IPS-18a (cell line): ENCODE measurements around the gene CIP2A.
A peak's percentile ranks its signal among the peaks of the same experiment; 100 is the strongest.

Source experiments
- H3K27ac ChIP-seq: one replicate; pipeline ENCODE4 v1.5.1; 2013; ENCODE audit warnings: low read length
- H3K27me3 ChIP-seq: one replicate; pipeline ENCODE4 v1.6.1; 2013; ENCODE audit warnings: mild to moderate bottlenecking, low read length; ENCODE audit not compliant: control insufficient read depth, insufficient read depth
- H3K36me3 ChIP-seq: one replicate; pipeline ENCODE4 v1.6.1; 2013; ENCODE audit warnings: low read depth, low read length; ENCODE audit not compliant: control insufficient read depth
- H3K4me1 ChIP-seq: one replicate; pipeline ENCODE4 v1.6.1; 2013; ENCODE audit warnings: low read depth, low read length; ENCODE audit not compliant: control insufficient read depth
- H3K4me3 ChIP-seq: one replicate; pipeline ENCODE4 v1.5.1; 2013; ENCODE audit warnings: low read length
- H3K9ac ChIP-seq: one replicate; pipeline ENCODE4 v1.6.1; 2013; ENCODE audit warnings: mild to moderate bottlenecking, low read length, moderate library complexity
- H3K9me3 ChIP-seq: one replicate; pipeline ENCODE4 v1.6.1; 2013; ENCODE audit warnings: low read depth, low read length; ENCODE audit not compliant: control insufficient read depth

The CIP2A gene

DNA sequence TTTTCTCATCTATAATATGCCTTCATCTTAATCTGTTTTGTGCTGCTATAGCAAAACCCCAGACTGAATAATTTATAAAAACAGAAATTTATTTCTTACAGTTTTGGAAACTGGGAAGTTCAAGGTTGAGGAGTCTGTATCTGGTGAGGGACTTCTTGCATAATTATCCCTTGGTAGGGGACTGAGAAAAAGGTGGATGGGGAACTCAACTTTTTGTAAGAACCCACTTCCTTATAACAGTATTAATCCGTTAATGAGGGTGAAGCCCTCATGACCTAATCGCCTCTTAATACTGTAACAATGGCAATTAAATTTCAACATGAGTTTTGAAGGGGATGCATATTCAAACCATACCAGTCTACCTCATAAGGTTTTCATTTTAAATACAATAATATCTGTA lies 61.4 kb downstream of the CIP2A start:
- H3K9me3 ChIP-seq = no peaks in the 10 kb centered on the region
- H3K4me3 ChIP-seq = no peak overlapping the region
- H3K36me3 ChIP-seq = no peaks in the 10 kb centered on the region
- H3K27me3 ChIP-seq = no peaks in the 10 kb centered on the region
- H3K9ac ChIP-seq = no peak overlapping the region
- no peak overlapping the region for H3K27ac ChIP-seq
- H3K4me1 ChIP-seq = peaks cover 5% of the 10 kb centered on the region

DNA sequence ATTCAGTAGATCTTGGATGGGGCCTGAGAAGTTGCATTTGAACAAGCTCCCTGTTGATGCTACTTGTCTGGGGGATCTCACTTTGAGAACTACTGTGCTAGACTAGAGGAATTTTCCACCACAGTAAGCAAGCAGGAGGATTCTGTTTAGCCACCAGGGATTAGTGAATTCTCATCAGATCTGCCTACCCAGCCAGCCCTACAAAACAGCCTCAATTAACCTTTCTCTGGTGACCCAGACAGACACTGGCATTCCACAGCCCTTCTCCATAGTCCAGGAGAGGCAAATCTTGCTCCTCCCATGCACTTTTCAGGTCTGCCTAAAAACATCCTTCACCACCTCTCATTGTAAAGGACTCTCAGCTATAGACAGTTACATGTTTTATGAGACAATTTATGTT lies 62.1 kb downstream of the CIP2A start:
- Histone ChIP-seq H3K4me3 (no peak overlapping the region), H3K27ac (no peak overlapping the region)

DNA sequence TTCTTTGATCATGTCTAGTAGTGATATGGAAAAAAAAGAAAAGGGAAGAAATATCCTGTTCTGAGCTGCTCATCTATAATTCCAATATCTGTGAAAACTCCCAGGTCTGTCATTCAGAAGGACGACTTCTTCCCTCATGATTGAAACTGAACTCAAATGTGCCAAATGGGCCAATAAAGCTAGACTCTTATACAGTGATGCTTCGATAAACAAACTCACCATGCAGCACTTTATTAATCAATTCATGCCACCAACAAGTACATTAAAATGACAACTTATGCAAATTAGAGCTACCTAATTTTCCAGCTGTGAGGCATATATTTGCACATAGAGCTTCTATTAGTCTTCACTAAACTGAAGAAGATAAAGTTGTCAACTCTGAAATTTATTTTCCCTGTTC lies 63.3 kb downstream of the CIP2A start:
- H3K36me3 ChIP-seq = no peaks in the 10 kb centered on the region
- H3K9ac ChIP-seq = no peak overlapping the region
- H3K4me1 ChIP-seq = peaks cover 5% of the 10 kb centered on the region
- no peaks in the 10 kb centered on the region for H3K9me3 ChIP-seq
- H3K27me3 ChIP-seq = no peaks in the 10 kb centered on the region
- no peak overlapping the region for H3K4me3 ChIP-seq
- no peak overlapping the region for H3K27ac ChIP-seq

More for the DNA sequence above, 62.1 kb downstream of the CIP2A start:
- Histone ChIP-seq H3K4me1 (peaks cover 5% of the 10 kb centered on the region), H3K9ac (no peak overlapping the region), H3K9me3 (no peaks in the 10 kb centered on the region), H3K36me3 (no peaks in the 10 kb centered on the region), H3K27me3 (no peaks in the 10 kb centered on the region)

- Histone ChIP-seq H3K27me3 (no peaks in the 10 kb centered on the region), H3K4me3 (no peak overlapping the region), H3K4me1 (peaks cover 5% of the 10 kb centered on the region), H3K27ac (no peak overlapping the region), H3K36me3 (no peaks in the 10 kb centered on the region), H3K9me3 (no peaks in the 10 kb centered on the region), H3K9ac (no peak overlapping the region)
Observed at GRCh38 chr3:108525256-108525655, 64.0 kb downstream of the CIP2A start.

GRCh38 chr3:108524537-108524936 lies 64.7 kb downstream of the CIP2A start:
- H3K9ac ChIP-seq = peak overlapping the region; percentile 16
- H3K36me3 ChIP-seq = no peaks in the 10 kb centered on the region
- H3K27me3 ChIP-seq = no peaks in the 10 kb centered on the region
- no peak overlapping the region for H3K4me3 ChIP-seq
- H3K27ac ChIP-seq = no peak overlapping the region
- no peaks in the 10 kb centered on the region for H3K9me3 ChIP-seq
- H3K4me1 ChIP-seq = peaks cover 5% of the 10 kb centered on the region

GRCh38 chr3:108518895-108519294 lies 70.3 kb downstream of the CIP2A start:
- Histone ChIP-seq H3K27me3 (no peaks in the 10 kb centered on the region), H3K4me3 (no peak overlapping the region), H3K27ac (no peak overlapping the region), H3K36me3 (no peaks in the 10 kb centered on the region), H3K9me3 (no peaks in the 10 kb centered on the region), H3K4me1 (no peaks in the 10 kb centered on the region), H3K9ac (no peak overlapping the region)

DNA sequence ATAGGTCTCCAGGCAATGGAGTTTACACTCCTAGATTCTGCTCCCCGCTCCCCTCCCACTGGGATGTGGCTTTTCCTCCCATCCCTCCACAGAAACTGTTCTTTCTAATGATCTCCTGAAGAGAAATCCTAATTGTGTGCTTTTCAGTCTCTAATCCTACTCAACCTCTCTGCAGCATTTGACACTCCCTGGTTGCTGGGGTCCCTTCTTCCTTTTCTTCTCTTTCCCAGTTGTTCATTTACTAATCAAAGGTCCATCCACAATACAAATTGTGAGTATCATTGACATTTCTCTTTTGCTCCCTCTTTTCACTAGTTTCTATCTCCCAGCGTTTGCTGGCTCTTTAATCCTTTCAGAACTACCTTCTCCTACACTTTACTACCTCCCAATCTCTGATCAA lies 72.4 kb downstream of the CIP2A start:
- H3K9ac ChIP-seq = no peak overlapping the region
- no peaks in the 10 kb centered on the region for H3K4me1 ChIP-seq
- no peaks in the 10 kb centered on the region for H3K36me3 ChIP-seq
- no peak overlapping the region for H3K4me3 ChIP-seq
- no peaks in the 10 kb centered on the region for H3K27me3 ChIP-seq
- no peaks in the 10 kb centered on the region for H3K9me3 ChIP-seq
- no peak overlapping the region for H3K27ac ChIP-seq

GRCh38 chr3:108513961-108514360 lies 75.3 kb downstream of the CIP2A start:
- no peaks in the 10 kb centered on the region for H3K9me3 ChIP-seq
- no peaks in the 10 kb centered on the region for H3K27me3 ChIP-seq
- H3K4me1 ChIP-seq = no peaks in the 10 kb centered on the region
- H3K4me3 ChIP-seq = no peak overlapping the region
- no peaks in the 10 kb centered on the region for H3K36me3 ChIP-seq
- H3K27ac ChIP-seq = no peak overlapping the region
- no peak overlapping the region for H3K9ac ChIP-seq

GRCh38 chr3:108512671-108513070 lies 76.6 kb downstream of the CIP2A start:
- Histone ChIP-seq H3K4me3 (no peak overlapping the region), H3K27me3 (no peaks in the 10 kb centered on the region)

GRCh38 chr3:108511490-108511889 lies 77.7 kb downstream of the CIP2A start:
- Histone ChIP-seq H3K27me3 (no peaks in the 10 kb centered on the region), H3K4me3 (no peak overlapping the region), H3K9me3 (no peaks in the 10 kb centered on the region), H3K27ac (no peak overlapping the region), H3K36me3 (no peaks in the 10 kb centered on the region), H3K4me1 (no peaks in the 10 kb centered on the region), H3K9ac (no peak overlapping the region)

More at GRCh38 chr3:108512671-108513070, 76.6 kb downstream of the CIP2A start:
- Histone ChIP-seq H3K4me1 (no peaks in the 10 kb centered on the region), H3K9ac (no peak overlapping the region), H3K27ac (no peak overlapping the region), H3K36me3 (no peaks in the 10 kb centered on the region), H3K9me3 (no peaks in the 10 kb centered on the region)

- no peaks in the 10 kb centered on the region for H3K4me1 ChIP-seq
- H3K36me3 ChIP-seq = no peaks in the 10 kb centered on the region
- no peak overlapping the region for H3K9ac ChIP-seq
- no peak overlapping the region for H3K27ac ChIP-seq
- H3K4me3 ChIP-seq = no peak overlapping the region
- H3K9me3 ChIP-seq = no peaks in the 10 kb centered on the region
- no peaks in the 10 kb centered on the region for H3K27me3 ChIP-seq
Observed at GRCh38 chr3:108511055-108511454, 78.2 kb downstream of the CIP2A start.

GRCh38 chr3:108510496-108510895 lies 78.7 kb downstream of the CIP2A start, which contains the start of gene MYH15:
TSS of gene MYH15 (minus strand) at chr3:108510596. CDS start at chr3:108510530, 66 bp downstream.
- no peak within 1 kb of the TSS for H3K27ac ChIP-seq
- H3K4me3 ChIP-seq = no peak within 1 kb of the TSS
- no peaks in the 10 kb centered on the region for H3K36me3 ChIP-seq
- no peaks in the 10 kb centered on the region for H3K27me3 ChIP-seq
- no peaks in the 10 kb centered on the region for H3K9me3 ChIP-seq
- no peaks in the 10 kb centered on the region for H3K4me1 ChIP-seq
- H3K9ac ChIP-seq = no peak within 1 kb of the TSS
